HG03571 (cell line): ENCODE results near the gene MDM4.
A peak's percentile ranks its signal among the peaks of the same experiment; 100 is the strongest.

Experiments used
- ATAC-seq: cut with Tn5 transposase; IDR thresholded peaks from one replicate; pipeline ENCODE4 v1.9.1; 2021; ENCODE audit not compliant: unreplicated experiment

MDM4 gene

GRCh38 chr1:204576422-204576821 lies 60.2 kb downstream of the MDM4 start:
- no peak for ATAC-seq

- ATAC-seq: no peak
Measured at GRCh38 chr1:204577794-204578478, 61.7 kb downstream of the MDM4 start.

- peak; percentile 64 for ATAC-seq
Measured at GRCh38 chr1:204578867-204579664, 62.9 kb downstream of the MDM4 start.

- no peak for ATAC-seq
Measured at GRCh38 chr1:204579681-204580080, 63.5 kb downstream of the MDM4 start.

GRCh38 chr1:204580862-204581261 lies 64.7 kb downstream of the MDM4 start:
- no peak for ATAC-seq

- no peak for ATAC-seq
Measured at GRCh38 chr1:204581759-204582158, 65.6 kb downstream of the MDM4 start.

- ATAC-seq: no peak
Measured at GRCh38 chr1:204583909-204584632, 67.9 kb downstream of the MDM4 start.

GRCh38 chr1:204584699-204585372 lies 68.6 kb downstream of the MDM4 start:
- ATAC-seq: no peak

GRCh38 chr1:204587621-204588020 lies 71.4 kb downstream of the MDM4 start:
- ATAC-seq: no peak

GRCh38 chr1:204588826-204589225 lies 72.6 kb downstream of the MDM4 start:
- no peak for ATAC-seq

- no peak for ATAC-seq
Measured at GRCh38 chr1:204589409-204590038, 73.3 kb downstream of the MDM4 start.

GRCh38 chr1:204591473-204592090 lies 75.4 kb downstream of the MDM4 start:
- no peak for ATAC-seq

GRCh38 chr1:204592246-204592948 lies 76.2 kb downstream of the MDM4 start:
- no peak for ATAC-seq

GRCh38 chr1:204598319-204598969 lies 82.2 kb downstream of the MDM4 start:
- no peak for ATAC-seq

- ATAC-seq: no peak
Measured at GRCh38 chr1:204599098-204599497, 82.9 kb downstream of the MDM4 start.

GRCh38 chr1:204599596-204599995 lies 83.4 kb downstream of the MDM4 start:
- ATAC-seq: no peak

GRCh38 chr1:204600203-204600602 lies 84.0 kb downstream of the MDM4 start:
- ATAC-seq: no peak

GRCh38 chr1:204600968-204601367 lies 84.8 kb downstream of the MDM4 start:
- no peak for ATAC-seq

GRCh38 chr1:204602111-204602579 lies 85.9 kb downstream of the MDM4 start:
- ATAC-seq: no peak
